Endothelial cell (in vitro differentiated cells): ENCODE results near the gene CDK14. TPM values are rescaled to one million over a fixed set of nuclear protein-coding genes. Genes with fewer than 3 reads are reported as not detected.

Experiments
- DNase-seq: peaks from one replicate; pipeline ENCODE4 v3.0.0; 2021; ENCODE audit warnings: low spot score
- H3K27ac Mint-ChIP-seq: one replicate; pipeline ENCODE4 v1.8.0; 2021; ENCODE audit warnings: mixed read lengths, inconsistent platforms; ENCODE audit not compliant: unreplicated experiment
- H3K27me3 Mint-ChIP-seq: one replicate; pipeline ENCODE4 v1.8.0; 2021; ENCODE audit warnings: mild to moderate bottlenecking, moderate library complexity, mixed read lengths, inconsistent platforms; ENCODE audit not compliant: unreplicated experiment
- H3K36me3 Mint-ChIP-seq: one replicate; pipeline ENCODE4 v1.8.0; 2021; ENCODE audit warnings: mild to moderate bottlenecking, low read depth, mixed read lengths, inconsistent platforms; ENCODE audit not compliant: unreplicated experiment
- H3K4me1 Mint-ChIP-seq: one replicate; pipeline ENCODE4 v1.8.0; 2021; ENCODE audit warnings: mild to moderate bottlenecking, mixed read lengths, inconsistent platforms; ENCODE audit not compliant: unreplicated experiment
- H3K4me3 Mint-ChIP-seq: one replicate; pipeline ENCODE4 v1.8.0; 2021; ENCODE audit warnings: mild to moderate bottlenecking, mixed read lengths, inconsistent platforms; ENCODE audit not compliant: unreplicated experiment
- H3K9me3 Mint-ChIP-seq: one replicate; pipeline ENCODE4 v1.8.0; 2021; ENCODE audit warnings: mixed read lengths, inconsistent platforms; ENCODE audit not compliant: unreplicated experiment
- CTCF ChIP-seq: fragments of 200-600 bp; sonication (generic); IDR thresholded peaks from one replicate; pipeline ENCODE4 v1.5.0; 2021; ENCODE audit warnings: antibody characterized with exemption; ENCODE audit not compliant: unreplicated experiment
- total RNA-seq: library from RNA; stranded (reverse); fragmentation: NEBNext Ultra II Directional; extraction: Animal tissue kit (Norgen Biotek cat#: 25700); gene quantifications from one replicate; pipeline ENCODE4 v1.2.1, GENCODE V29; 2021; ENCODE audit not compliant: unreplicated experiment

The CDK14 gene
- total RNA-seq, 1 donor from 2014 or later, result 30.2 TPM

GRCh38 chr7:90896458-90896857 lies 300.3 kb downstream of the CDK14 start:
- no peaks in the 10 kb centered on the region for H3K9me3 Mint-ChIP-seq
- no peak for TF ChIP-seq CTCF
- H3K36me3 Mint-ChIP-seq, result no peaks in the 10 kb centered on the region
- no peak for DNase-seq
- no peaks in the 10 kb centered on the region for H3K27me3 Mint-ChIP-seq
- H3K4me1 Mint-ChIP-seq, result peaks cover 7% of the 10 kb centered on the region
- H3K27ac Mint-ChIP-seq, result no peak overlapping the region
- no peak overlapping the region for H3K4me3 Mint-ChIP-seq

GRCh38 chr7:90897961-90898469 lies 301.9 kb downstream of the CDK14 start:
- no peak for TF ChIP-seq CTCF

GRCh38 chr7:90900628-90901356 lies 304.7 kb downstream of the CDK14 start:
- H3K4me3 Mint-ChIP-seq, result no peak overlapping the region
- H3K36me3 Mint-ChIP-seq, result no peaks in the 10 kb centered on the region
- H3K4me1 Mint-ChIP-seq, result peaks cover 10% of the 10 kb centered on the region
- no peak for TF ChIP-seq CTCF
- H3K27ac Mint-ChIP-seq, result no peak overlapping the region
- DNase-seq, result no peak
- no peaks in the 10 kb centered on the region for H3K27me3 Mint-ChIP-seq
- no peaks in the 10 kb centered on the region for H3K9me3 Mint-ChIP-seq

More at GRCh38 chr7:90897961-90898469, 301.9 kb downstream of the CDK14 start:
- Mint-ChIP-seq H3K4me1 (peaks cover 7% of the 10 kb centered on the region), H3K27me3 (no peaks in the 10 kb centered on the region), H3K4me3 (no peak overlapping the region), H3K27ac (no peak overlapping the region), H3K9me3 (no peaks in the 10 kb centered on the region), H3K36me3 (no peaks in the 10 kb centered on the region)
- DNase-seq, result no peak

- Mint-ChIP-seq H3K9me3 (no peaks in the 10 kb centered on the region), H3K27me3 (no peaks in the 10 kb centered on the region), H3K4me1 (peaks cover 10% of the 10 kb centered on the region), H3K4me3 (no peak overlapping the region), H3K27ac (no peak overlapping the region), H3K36me3 (no peaks in the 10 kb centered on the region)
- no peak for DNase-seq
- TF ChIP-seq CTCF, result no peak
Observed at GRCh38 chr7:90903841-90904240, 307.7 kb downstream of the CDK14 start.

- H3K4me1 Mint-ChIP-seq, result peaks cover under 1% of the 10 kb centered on the region
- H3K27me3 Mint-ChIP-seq, result peaks cover 3% of the 10 kb centered on the region
- DNase-seq, result no peak
- H3K27ac Mint-ChIP-seq, result no peak overlapping the region
- no peaks in the 10 kb centered on the region for H3K9me3 Mint-ChIP-seq
- no peak overlapping the region for H3K4me3 Mint-ChIP-seq
- no peaks in the 10 kb centered on the region for H3K36me3 Mint-ChIP-seq
- no peak for TF ChIP-seq CTCF
Observed at GRCh38 chr7:90910136-90910535, 314.0 kb downstream of the CDK14 start.
